GM18870 (cell line): Measurements from ENCODE around the gene CDK6.

Source experiments
- ATAC-seq: cut with Tn5 transposase; IDR thresholded peaks from one replicate; pipeline ENCODE4 v1.9.1; 2021; ENCODE audit warnings: moderate library complexity; ENCODE audit not compliant: unreplicated experiment

CDK6 gene

GRCh38 chr7:92631067-92631849, 205.1 kb downstream of the CDK6 start:
- peak; percentile 74 for ATAC-seq

GRCh38 chr7:92629779-92630178, 206.6 kb downstream of the CDK6 start:
- no peak for ATAC-seq

- ATAC-seq, result no peak
Observed at GRCh38 chr7:92627956-92628355, 208.4 kb downstream of the CDK6 start.

- ATAC-seq, result no peak
Observed at GRCh38 chr7:92626281-92626809, 210.0 kb downstream of the CDK6 start.

GRCh38 chr7:92625617-92626016, 210.8 kb downstream of the CDK6 start:
- ATAC-seq, result no peak

GRCh38 chr7:92624298-92624996, 211.9 kb downstream of the CDK6 start:
- ATAC-seq, result no peak

GRCh38 chr7:92623544-92623943, 212.8 kb downstream of the CDK6 start:
- ATAC-seq, result no peak

- ATAC-seq, result no peak
Observed at GRCh38 chr7:92622685-92623084, 213.7 kb downstream of the CDK6 start.

GRCh38 chr7:92622030-92622429, 214.3 kb downstream of the CDK6 start:
- ATAC-seq, result peak; percentile 52

GRCh38 chr7:92621561-92622023, 214.8 kb downstream of the CDK6 start:
- peak; percentile 48 for ATAC-seq

- ATAC-seq, result peak; percentile 69
Observed at GRCh38 chr7:92621026-92621540, 215.3 kb downstream of the CDK6 start.

GRCh38 chr7:92615861-92616260, 220.5 kb downstream of the CDK6 start:
- no peak for ATAC-seq

- ATAC-seq, result no peak
Observed at GRCh38 chr7:92614660-92615174, 221.7 kb downstream of the CDK6 start.

GRCh38 chr7:92613720-92614119, 222.7 kb downstream of the CDK6 start:
- no peak for ATAC-seq

- ATAC-seq, result no peak
Observed at GRCh38 chr7:92613214-92613613, 223.2 kb downstream of the CDK6 start.

- ATAC-seq, result no peak
Observed at GRCh38 chr7:92612501-92612900, 223.9 kb downstream of the CDK6 start.

- ATAC-seq, result no peak
Observed at GRCh38 chr7:92611735-92612134, 224.6 kb downstream of the CDK6 start.

GRCh38 chr7:92609921-92610518, 226.4 kb downstream of the CDK6 start:
- no peak for ATAC-seq

GRCh38 chr7:92608380-92609322, 227.7 kb downstream of the CDK6 start:
- no peak for ATAC-seq

- ATAC-seq, result no peak
Observed at GRCh38 chr7:92606985-92607384, 229.4 kb downstream of the CDK6 start.
